H9 (cell line): ENCODE data around the gene LRRFIP1. TPM values are rescaled to one million over a fixed set of nuclear protein-coding genes. Genes with fewer than 3 reads are reported as not detected.

ENCODE experiments used
- DNase-seq: peaks from one replicate; pipeline ENCODE4 v3.0.0-alpha.2; 2017
- H2AFZ ChIP-seq: one replicate; pipeline ENCODE4 v1.6.1; 2013; ENCODE audit warnings: mild to moderate bottlenecking, low read length, control low read depth, moderate library complexity
- H2AK5ac ChIP-seq: 2 replicates; pipeline ENCODE4 v1.6.1; 2013; ENCODE audit warnings: low read length, control low read depth, mixed read lengths; ENCODE audit not compliant: insufficient read length
- H2BK120ac ChIP-seq: one replicate; pipeline ENCODE4 v1.6.1; 2013; ENCODE audit warnings: low read depth, mild to moderate bottlenecking, low read length, control low read depth, inconsistent platforms; ENCODE audit not compliant: poor library complexity, severe bottlenecking
- H2BK12ac ChIP-seq: 2 replicates; pipeline ENCODE4 v1.6.1; 2013; ENCODE audit warnings: low read length, control low read depth, mixed read lengths, low read depth; ENCODE audit not compliant: insufficient read length
- H2BK15ac ChIP-seq: 2 replicates; pipeline ENCODE4 v1.6.1; 2013; ENCODE audit warnings: low read depth, low read length, control low read depth
- H2BK20ac ChIP-seq: one replicate; pipeline ENCODE4 v1.6.1; 2013; ENCODE audit warnings: low read depth, mild to moderate bottlenecking, low read length, control low read depth, inconsistent platforms; ENCODE audit not compliant: poor library complexity, severe bottlenecking
- H2BK5ac ChIP-seq: 2 replicates; pipeline ENCODE4 v1.6.1; 2013; ENCODE audit warnings: low read length, control low read depth, mixed read lengths; ENCODE audit not compliant: insufficient read length
- H3K14ac ChIP-seq: 2 replicates; pipeline ENCODE4 v1.6.1; 2013; ENCODE audit warnings: low read length, control low read depth; ENCODE audit not compliant: insufficient read depth
- H3K18ac ChIP-seq: 2 replicates; pipeline ENCODE4 v1.6.1; 2013; ENCODE audit warnings: low read depth, mild to moderate bottlenecking, mixed read lengths, low read length, control low read depth; ENCODE audit not compliant: insufficient read length
- H3K23ac ChIP-seq: 2 replicates; pipeline ENCODE4 v1.6.1; 2013; ENCODE audit warnings: low read length, control low read depth, mixed read lengths, low read depth; ENCODE audit not compliant: insufficient read length
- H3K23me2 ChIP-seq: 2 replicates; pipeline ENCODE4 v1.6.1; 2013; ENCODE audit warnings: low read depth, mild to moderate bottlenecking, mixed read lengths, low read length, control low read depth; ENCODE audit not compliant: insufficient read length, poor library complexity, severe bottlenecking
- H3K27ac ChIP-seq: 2 replicates; pipeline ENCODE4 v1.5.1; 2013; ENCODE audit warnings: low read length, control low read depth, mixed read lengths, low read depth; ENCODE audit not compliant: insufficient read length
- H3K27me3 ChIP-seq: 2 replicates; pipeline ENCODE4 v1.6.1; 2013; ENCODE audit warnings: low read length, control low read depth, inconsistent platforms; ENCODE audit not compliant: insufficient read depth
- H3K4ac ChIP-seq: 2 replicates; pipeline ENCODE4 v1.6.1; 2013; ENCODE audit warnings: low read depth, mild to moderate bottlenecking, control low read depth, inconsistent platforms, low read length, moderate library complexity
- H3K4me1 ChIP-seq: 2 replicates; pipeline ENCODE4 v1.6.1; 2013; ENCODE audit warnings: low read length, control low read depth, inconsistent platforms; ENCODE audit not compliant: insufficient read depth
- H3K4me2 ChIP-seq: 2 replicates; pipeline ENCODE4 v1.6.1; 2013; ENCODE audit warnings: low read length, control low read depth, mixed read lengths; ENCODE audit not compliant: insufficient read length, insufficient read depth
- H3K56ac ChIP-seq: 2 replicates; pipeline ENCODE4 v1.6.1; 2013; ENCODE audit warnings: low read depth, mild to moderate bottlenecking, mixed read lengths, low read length, control low read depth; ENCODE audit not compliant: insufficient read length
- H3K79me1 ChIP-seq: 2 replicates; pipeline ENCODE4 v1.6.1; 2013; ENCODE audit warnings: low read depth, mild to moderate bottlenecking, moderate library complexity, low read length, control low read depth, inconsistent platforms; ENCODE audit not compliant: insufficient read depth, poor library complexity, severe bottlenecking
- H3K79me2 ChIP-seq: 2 replicates; pipeline ENCODE4 v1.6.1; 2013; ENCODE audit warnings: low read length, control low read depth, inconsistent platforms; ENCODE audit not compliant: insufficient read depth
- H3K9ac ChIP-seq: 2 replicates; pipeline ENCODE4 v1.6.1; 2013; ENCODE audit warnings: low read length, control low read depth, mixed read lengths; ENCODE audit not compliant: insufficient read length; ENCODE audit errors: extremely low read depth
- H3K9me3 ChIP-seq: one replicate; pipeline ENCODE4 v1.6.1; 2013; ENCODE audit warnings: low read depth, low read length, inconsistent platforms; ENCODE audit not compliant: control insufficient read depth
- H3T11ph ChIP-seq: one replicate; pipeline ENCODE4 v1.6.1; 2013; ENCODE audit warnings: mild to moderate bottlenecking, low read length, control low read depth, inconsistent platforms
- H4K20me1 ChIP-seq: one replicate; pipeline ENCODE4 v1.6.1; 2013; ENCODE audit not compliant: control insufficient read depth, insufficient read length, insufficient read depth
- H4K5ac ChIP-seq: 2 replicates; pipeline ENCODE4 v1.6.1; 2013; ENCODE audit warnings: low read depth, mild to moderate bottlenecking, mixed read lengths, low read length, control low read depth; ENCODE audit not compliant: insufficient read length
- H4K8ac ChIP-seq: replicated peaks from 2 replicates; pipeline ENCODE4 v1.6.1; 2013; ENCODE audit warnings: low read length, control low read depth, mixed read lengths, low read depth; ENCODE audit not compliant: insufficient read length
- H4K91ac ChIP-seq: 2 replicates; pipeline ENCODE4 v1.6.1; 2013; ENCODE audit warnings: low read depth, mild to moderate bottlenecking, moderate library complexity, mixed read lengths, low read length, control low read depth; ENCODE audit not compliant: insufficient read length
- H3K27ac Mint-ChIP-seq, 3 experiments: 2 replicates in 2 of 3; 3 replicates in 1 of 3; pipeline ENCODE4 v1.8.0; 2020 to 2021; ENCODE audit warnings: mixed read lengths in 3 of 3, mild to moderate bottlenecking in 1 of 3, moderate library complexity in 1 of 3
- H3K27me3 Mint-ChIP-seq: 2 replicates; pipeline ENCODE4 v1.8.0; 2021; ENCODE audit warnings: low read depth, mild to moderate bottlenecking, moderate library complexity, mixed read lengths
- H3K36me3 Mint-ChIP-seq, 3 experiments: 2 replicates in 2 of 3; 3 replicates in 1 of 3; pipeline ENCODE4 v1.8.0; 2020 to 2021; ENCODE audit warnings: low read depth in 3 of 3, mixed read lengths in 3 of 3; ENCODE audit not compliant: insufficient read depth in 1 of 3
- H3K4me1 Mint-ChIP-seq, 2 experiments: 2 replicates each; pipeline ENCODE4 v1.8.0; 2020; ENCODE audit warnings: mixed read lengths in 2 of 2
- H3K4me3 Mint-ChIP-seq, 2 experiments: 2 replicates in 1 of 2; 3 replicates in 1 of 2; pipeline ENCODE4 v1.8.0; 2020 to 2021; ENCODE audit warnings: mild to moderate bottlenecking in 2 of 2, mixed read lengths in 2 of 2, moderate library complexity in 1 of 2
- H3K9me3 Mint-ChIP-seq, 2 experiments: 2 replicates in 1 of 2; 3 replicates in 1 of 2; pipeline ENCODE4 v1.8.0; 2020; ENCODE audit warnings: mild to moderate bottlenecking in 2 of 2, mixed read lengths in 2 of 2, moderate library complexity in 1 of 2
- CTCF ChIP-seq: fragments of 200-600 bp; sonication (generic); conservative IDR thresholded peaks from 3 replicates; pipeline ENCODE4 v1.8.0; 2021; ENCODE audit warnings: antibody characterized with exemption, mild to moderate bottlenecking
- WGBS: extraction: QIAGEN DNeasy Blood & Tissue Kit; methylation state at CpG from one replicate; pipeline ENCODE4 v1.1.7; 2013; ENCODE audit warnings: missing lambda C conversion rate, low lambda C conversion rate, mixed read lengths; ENCODE audit not compliant: insufficient read length; ENCODE audit errors: extremely low coverage; 5-methylcytosine and 5-hydroxymethylcytosine counted together
- total RNA-seq: library from RNA; stranded (reverse); gene quantifications from 2 replicates; pipeline ENCODE4 v1.2.1, GENCODE V29; 2021

The LRRFIP1 gene
- total RNA-seq, 1 experiment from 2014 or later: 38.5 TPM

DNA sequence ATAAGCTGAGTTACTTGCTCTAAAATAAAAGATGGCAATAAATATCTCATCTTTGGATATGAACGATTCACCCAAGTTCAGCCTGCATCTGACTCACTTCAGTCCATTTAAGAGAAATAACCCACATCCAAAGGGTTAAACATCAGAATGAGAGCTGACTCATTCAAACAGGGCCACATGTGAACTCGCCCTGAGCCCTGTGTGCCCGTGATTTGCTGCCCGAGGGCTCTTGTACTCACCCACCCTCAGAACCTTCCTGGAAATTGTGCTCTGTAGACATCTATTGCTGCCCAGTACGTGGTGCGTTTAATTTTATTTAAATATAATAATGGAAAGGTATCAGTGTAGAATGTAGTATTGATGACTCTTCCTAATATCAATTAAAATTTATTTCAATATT lies 104.3 kb downstream of the LRRFIP1 start:
- H3K18ac ChIP-seq: no peak overlapping the region
- H3K4me2 ChIP-seq: no peak overlapping the region
- H4K5ac ChIP-seq: no peak overlapping the region
- H3K79me2 ChIP-seq: peaks cover 3% of the 10 kb centered on the region; the same call in 1 of the 2 replicates
- Mint-ChIP-seq H3K9me3 (no peaks in the 10 kb centered on the region), H3K27me3 (no peaks in the 10 kb centered on the region), H3K4me1 (peaks cover 47 to 48% of the 10 kb centered on the region in 2 experiments), H3K36me3 (peaks cover 0 to 6% (median 3%) of the 10 kb centered on the region in 3 experiments; a peak in 1 of 7 replicates), H3K4me3 (no peak overlapping the region), H3K27ac (no peak overlapping the region)
- no peak overlapping the region for H3K14ac ChIP-seq
- no peak overlapping the region for H2BK15ac ChIP-seq
- no peak overlapping the region for H3K56ac ChIP-seq
- no peak overlapping the region for H4K91ac ChIP-seq
- no peak for DNase-seq
- TF ChIP-seq CTCF: no peak
- no peak overlapping the region for H4K8ac ChIP-seq
- no peak overlapping the region for H2BK5ac ChIP-seq
- peaks cover 3% of the 10 kb centered on the region for H3K79me1 ChIP-seq
- no peaks in the 10 kb centered on the region for H3K23me2 ChIP-seq
- H3K9me3 ChIP-seq: no peaks in the 10 kb centered on the region
- H2AFZ ChIP-seq: no peak overlapping the region
- H2BK20ac ChIP-seq: no peak overlapping the region
- WGBS: no CpG with 5 or more reads among the region's 6 CpGs
- H3K23ac ChIP-seq: no peak overlapping the region
- no peak overlapping the region for H3K27ac ChIP-seq
- peaks cover 10% of the 10 kb centered on the region; the same call in 1 of the 2 replicates for H3K4me1 ChIP-seq
- no peak overlapping the region for H2AK5ac ChIP-seq
- no peak overlapping the region for H2BK120ac ChIP-seq
- H3K27me3 ChIP-seq: no peaks in the 10 kb centered on the region
- no peak overlapping the region for H3K4ac ChIP-seq
- no peaks in the 10 kb centered on the region for H4K20me1 ChIP-seq
- no peak overlapping the region for H2BK12ac ChIP-seq
- H3K9ac ChIP-seq: no peak overlapping the region
- no peak overlapping the region for H3T11ph ChIP-seq
